Transverse colon (tissue), 4 donors: ENCODE measurements around the gene SMURF2. TPM values are rescaled to one million over a fixed set of nuclear protein-coding genes. Genes with fewer than 3 reads are reported as not detected.

Source experiments
- DNase-seq: peaks from one replicate; pipeline ENCODE4 v3.0.0-alpha.2; 2019
- H3K27ac ChIP-seq, 4 donors: fragments of 200-600 bp; sonication (generic); 2 replicates each; pipeline ENCODE4 v1.5.1; 2016 to 2018; ENCODE audit warnings: inconsistent platforms in 4 of 4
- H3K27me3 ChIP-seq: fragments of 200-600 bp; sonication (generic); 2 replicates; pipeline ENCODE4 v1.5.1; 2017; ENCODE audit warnings: inconsistent platforms
- H3K36me3 ChIP-seq, 4 donors: fragments of 200-600 bp; sonication (generic); 2 replicates each; pipeline ENCODE4 v1.5.1; 2017 to 2019; ENCODE audit warnings: inconsistent platforms in 4 of 4
- H3K4me1 ChIP-seq, 4 donors: fragments of 200-600 bp; sonication (generic); 2 replicates each; pipeline ENCODE4 v1.5.1; 2017 to 2020; ENCODE audit warnings: inconsistent platforms in 4 of 4
- H3K4me3 ChIP-seq, 4 donors: fragments of 200-600 bp; sonication (generic); 1 replicate in 1 of 4; 2 replicates in 3 of 4; pipeline versions ENCODE4 v1.5.1 to v1.6.1; 2017 to 2019; ENCODE audit warnings: inconsistent platforms in 4 of 4
- H3K9me3 ChIP-seq, 2 donors: fragments of 200-600 bp; sonication (generic); 2 replicates each; pipeline ENCODE4 v1.5.1; 2017 to 2019; ENCODE audit warnings: inconsistent platforms in 2 of 2
- EP300 ChIP-seq: sonication (generic); formaldehyde crosslinking; IDR thresholded peaks from one replicate; pipeline ENCODE4 v1.6.1; 2017; ENCODE audit warnings: antibody characterized with exemption, low read depth
- POLR2A ChIP-seq: fragments of 450-650 bp; IDR thresholded peaks from one replicate; pipeline ENCODE4 v1.6.1; 2016; ENCODE audit warnings: antibody characterized with exemption, mild to moderate bottlenecking, moderate library complexity
- POLR2AphosphoS5 ChIP-seq, 3 donors: sonication (generic); formaldehyde crosslinking; IDR thresholded peaks; one replicate each; pipeline ENCODE4 v1.6.1; 2016; ENCODE audit warnings: antibody characterized with exemption in 3 of 3
- WGBS, 2 donors: methylation state at CpG; one replicate each; pipeline ENCODE4 v1.1.5; 2018; ENCODE audit warnings: low coverage in 1 of 2; 5-methylcytosine and 5-hydroxymethylcytosine counted together
- in situ Hi-C, 4 donors: fragments of 200-750 bp; cut with MboI; loops; one replicate each; pipeline versions ENCODE4 v1.15.0 to v1.15.1; 2017; ENCODE audit warnings: low sequenced_read_pairs in 3 of 4, low pct_ligation_motif_present in 1 of 4, low pct_unique_long_range_greater_than_20kb in 1 of 4
- intact Hi-C: fragments of 100-400 bp; cut with DNase I; formaldehyde crosslinking; loops from one replicate; pipeline ENCODE4 v1.15.1; 2023; ENCODE audit warnings: low total_unique reads
- total RNA-seq, 4 donors: library from RNA; depleted of rRNA; stranded (reverse); fragments of >200 nt; gene quantifications; one replicate each; pipeline ENCODE4 v1.1.0, GENCODE V29; 2016
- TF ChIP-seq, protein P1 (sequence below), 5 experiments: fragments of 200-600 bp in 3 of 5; fragments of 450-650 bp in 2 of 5; sonication (generic) in 3 of 5; IDR thresholded peaks; 1 replicate in 2 of 5; 2 replicates in 3 of 5; pipeline ENCODE4 v1.5.1; 2016 to 2017; ENCODE audit warnings: antibody characterized with exemption in 5 of 5, inconsistent platforms in 3 of 5, mild to moderate bottlenecking in 2 of 5, moderate library complexity in 1 of 5

SMURF2 gene
- total RNA-seq, 4 donors from 2014 or later: 5.0 to 27.0 (median 14.0) TPM

GRCh38 chr17:64538508-64539130 lies 123.5 kb downstream of the SMURF2 start:
- WGBS, 2 donors: 75 to 80% methylated on average over 4 to 7 of the region's 7 CpGs
- no peak overlapping the region for H3K4me3 ChIP-seq
- peaks cover 0 to 47% (median 19%) of the 10 kb centered on the region in 4 donors for H3K36me3 ChIP-seq
- DNase-seq: no peak
- TF ChIP-seq, protein P1, sequence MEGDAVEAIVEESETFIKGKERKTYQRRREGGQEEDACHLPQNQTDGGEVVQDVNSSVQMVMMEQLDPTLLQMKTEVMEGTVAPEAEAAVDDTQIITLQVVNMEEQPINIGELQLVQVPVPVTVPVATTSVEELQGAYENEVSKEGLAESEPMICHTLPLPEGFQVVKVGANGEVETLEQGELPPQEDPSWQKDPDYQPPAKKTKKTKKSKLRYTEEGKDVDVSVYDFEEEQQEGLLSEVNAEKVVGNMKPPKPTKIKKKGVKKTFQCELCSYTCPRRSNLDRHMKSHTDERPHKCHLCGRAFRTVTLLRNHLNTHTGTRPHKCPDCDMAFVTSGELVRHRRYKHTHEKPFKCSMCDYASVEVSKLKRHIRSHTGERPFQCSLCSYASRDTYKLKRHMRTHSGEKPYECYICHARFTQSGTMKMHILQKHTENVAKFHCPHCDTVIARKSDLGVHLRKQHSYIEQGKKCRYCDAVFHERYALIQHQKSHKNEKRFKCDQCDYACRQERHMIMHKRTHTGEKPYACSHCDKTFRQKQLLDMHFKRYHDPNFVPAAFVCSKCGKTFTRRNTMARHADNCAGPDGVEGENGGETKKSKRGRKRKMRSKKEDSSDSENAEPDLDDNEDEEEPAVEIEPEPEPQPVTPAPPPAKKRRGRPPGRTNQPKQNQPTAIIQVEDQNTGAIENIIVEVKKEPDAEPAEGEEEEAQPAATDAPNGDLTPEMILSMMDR (IDR thresholded peaks at IDR 0.05): no peak
- TF ChIP-seq POLR2A (no peak), EP300 (no peak), POLR2AphosphoS5 (IDR thresholded peaks at IDR 0.05) (no peak)
- intact Hi-C loops: no loop called here
- H3K27me3 ChIP-seq: no peaks in the 10 kb centered on the region
- H3K9me3 ChIP-seq: no peaks in the 10 kb centered on the region
- in situ Hi-C loops: no loop called here
- no peaks in the 10 kb centered on the region for H3K4me1 ChIP-seq
- no peak overlapping the region for H3K27ac ChIP-seq

- H3K27ac ChIP-seq: no peak overlapping the region
- in situ Hi-C loops: no loop called here
- TF ChIP-seq, protein P1 (IDR thresholded peaks at IDR 0.05): no peak
- TF ChIP-seq POLR2A (no peak), POLR2AphosphoS5 (IDR thresholded peaks at IDR 0.05) (no peak), EP300 (no peak)
- H3K4me1 ChIP-seq: no peaks in the 10 kb centered on the region
- WGBS, 2 donors: 86 to 88% methylated on average over 5 of the region's 5 CpGs
- H3K9me3 ChIP-seq: no peaks in the 10 kb centered on the region
- peaks cover 0 to 57% (median 24%) of the 10 kb centered on the region in 4 donors for H3K36me3 ChIP-seq
- H3K4me3 ChIP-seq: no peak overlapping the region
- no peak for DNase-seq
- intact Hi-C loops: no loop called here
- no peaks in the 10 kb centered on the region for H3K27me3 ChIP-seq
Observed at GRCh38 chr17:64537488-64537887, 124.6 kb downstream of the SMURF2 start.

DNA sequence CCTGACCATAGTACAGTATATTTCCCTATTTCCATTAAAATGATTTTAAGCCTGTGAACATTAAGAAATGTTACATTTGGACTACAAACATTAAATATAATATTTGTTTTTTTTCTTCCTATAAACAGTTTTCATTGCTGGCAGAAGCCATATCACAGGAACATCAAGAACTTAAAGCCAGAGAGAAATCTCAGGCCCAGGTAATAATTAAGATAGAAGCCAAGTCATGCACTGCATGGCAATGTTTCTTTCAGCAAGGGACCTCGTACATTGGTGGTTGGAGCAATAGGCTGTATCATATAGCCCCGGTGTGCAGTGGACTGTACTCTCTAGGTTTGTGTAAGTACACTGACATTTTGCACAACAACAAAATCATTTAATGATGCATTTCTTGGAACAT lies 125.2 kb downstream of the SMURF2 start:
- intact Hi-C loops: no loop called here
- in situ Hi-C loops: no loop called here
- TF ChIP-seq EP300: no peak
- TF ChIP-seq POLR2A: no peak
- TF ChIP-seq, protein P1 (IDR thresholded peaks at IDR 0.05): no peak
- no peak for TF ChIP-seq POLR2AphosphoS5 (IDR thresholded peaks at IDR 0.05)
- no peak overlapping the region for H3K27ac ChIP-seq
- no peaks in the 10 kb centered on the region for H3K9me3 ChIP-seq
- H3K4me1 ChIP-seq: no peaks in the 10 kb centered on the region
- no peak overlapping the region for H3K4me3 ChIP-seq
- no peaks in the 10 kb centered on the region for H3K27me3 ChIP-seq
- 78 to 92% methylated on average over 2 of the region's 2 CpGs for WGBS, 2 donors
- no peak for DNase-seq
- H3K36me3 ChIP-seq: peaks cover 0 to 63% (median 27%) of the 10 kb centered on the region in 4 donors

DNA sequence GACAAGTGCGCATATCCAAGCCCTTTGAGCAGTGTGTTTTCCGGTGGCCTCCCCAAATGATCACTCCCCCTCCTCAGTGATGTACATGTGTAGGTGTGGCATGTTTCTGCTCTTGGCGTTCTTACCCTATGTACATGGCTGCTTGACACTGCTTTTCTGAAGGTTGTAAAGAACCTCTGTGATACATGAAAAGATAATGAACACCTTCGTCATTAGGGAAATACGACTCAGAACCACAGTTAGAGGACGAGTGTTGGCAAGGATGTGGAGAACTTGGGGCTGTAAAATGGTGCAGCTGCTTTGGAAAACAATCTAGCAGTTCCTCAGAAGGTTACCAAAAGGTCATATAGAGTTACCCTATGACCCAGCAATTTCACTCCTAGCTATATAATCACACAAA lies 126.8 kb downstream of the SMURF2 start:
- no peaks in the 10 kb centered on the region for H3K4me1 ChIP-seq
- H3K9me3 ChIP-seq: no peaks in the 10 kb centered on the region
- no peak for DNase-seq
- in situ Hi-C loops (no loop called here), intact Hi-C loops (no loop called here)
- no peak overlapping the region for H3K27ac ChIP-seq
- TF ChIP-seq, protein P1 (IDR thresholded peaks at IDR 0.05): no peak
- no peak for TF ChIP-seq POLR2A
- TF ChIP-seq EP300: no peak
- WGBS, 2 donors: 59 to 74% methylated on average over 4 to 6 of the region's 6 CpGs
- no peak overlapping the region for H3K4me3 ChIP-seq
- H3K27me3 ChIP-seq: no peaks in the 10 kb centered on the region
- peaks cover 0 to 77% (median 34%) of the 10 kb centered on the region in 4 donors for H3K36me3 ChIP-seq
